IMR-90 (cell line): ENCODE measurements around the gene KCNQ1. TPM values are rescaled to one million over a fixed set of nuclear protein-coding genes. Genes with fewer than 3 reads are reported as not detected.

Experiments used
- ATAC-seq: fragments of 200-7000 bp; cut with Tn5 transposase; 2 replicates; pipeline ENCODE4 v1.9.1; 2020; ENCODE audit warnings: low read depth, mild to moderate bottlenecking, moderate library complexity
- BruUV-seq: library from RNA; stranded (reverse); fragments of 400-500 nt; replicated peaks from 2 replicates; lab custom pipeline; 2021; lab: Mats Ljungman, UMichigan
- CTCF ChIA-PET: fragments of 300-600 bp; formaldehyde crosslinking; extraction: SDS; loops from one replicate; lab custom pipeline; 2021; ENCODE audit warnings: antibody characterized with exemption; lab: Yijun Ruan, JAX
- POLR2A ChIA-PET: fragments of 300-600 bp; sonication (Branson Sonifier 250); formaldehyde crosslinking; loops from one replicate; lab custom pipeline; 2022; ENCODE audit warnings: antibody characterized with exemption; ENCODE audit not compliant: unreplicated experiment; lab: Charles Lee
- DNase-seq: peaks from one replicate; pipeline ENCODE4 v3.0.0; 2013
- H2AFZ ChIP-seq: replicated peaks from 2 replicates; pipeline ENCODE3; 2013; ENCODE audit warnings: low read length, mild to moderate bottlenecking; ENCODE audit not compliant: poor library complexity
- H2AK5ac ChIP-seq: 2 replicates; pipeline ENCODE4 v1.6.1; 2013; ENCODE audit warnings: low read depth, low read length, inconsistent platforms
- H2AK9ac ChIP-seq: replicated peaks from 2 replicates; pipeline ENCODE3; 2013; ENCODE audit warnings: mild to moderate bottlenecking, low read depth, low read length, moderate library complexity; ENCODE audit not compliant: poor library complexity
- H2BK120ac ChIP-seq: 2 replicates; pipeline ENCODE4 v1.6.1; 2013; ENCODE audit warnings: low read depth, low read length, inconsistent platforms
- H2BK15ac ChIP-seq: 3 replicates; pipeline ENCODE4 v1.6.1; 2013; ENCODE audit warnings: low read depth, low read length, inconsistent platforms
- H2BK20ac ChIP-seq: 2 replicates; pipeline ENCODE4 v1.6.1; 2013; ENCODE audit warnings: low read depth, mild to moderate bottlenecking, inconsistent platforms, low read length, moderate library complexity
- H2BK5ac ChIP-seq: 2 replicates; pipeline ENCODE4 v1.6.1; 2013; ENCODE audit warnings: mild to moderate bottlenecking, low read depth, low read length, inconsistent platforms; ENCODE audit not compliant: poor library complexity, severe bottlenecking
- H3K14ac ChIP-seq: replicated peaks from 2 replicates; pipeline ENCODE4 v1.6.1; 2013; ENCODE audit warnings: low read depth, low read length, inconsistent platforms
- H3K18ac ChIP-seq: 2 replicates; pipeline ENCODE4 v1.6.1; 2013; ENCODE audit warnings: low read depth, low read length, control low read depth
- H3K23ac ChIP-seq: 2 replicates; pipeline ENCODE4 v1.6.1; 2013; ENCODE audit warnings: low read depth, low read length, inconsistent platforms
- H3K27ac ChIP-seq: 2 replicates; pipeline ENCODE4 v1.5.1; 2013; ENCODE audit warnings: mild to moderate bottlenecking, control low read depth, low read length; ENCODE audit not compliant: insufficient read depth
- H3K27me3 ChIP-seq: 2 replicates; pipeline ENCODE4 v1.6.1; 2013; ENCODE audit warnings: low read length; ENCODE audit not compliant: control insufficient read depth, insufficient read depth
- H3K36me3 ChIP-seq: 2 replicates; pipeline ENCODE4 v1.6.1; 2013; ENCODE audit warnings: low read length, mixed read lengths; ENCODE audit not compliant: control insufficient read depth, insufficient read depth
- H3K4ac ChIP-seq: 2 replicates; pipeline ENCODE4 v1.6.1; 2013; ENCODE audit warnings: low read depth, low read length, inconsistent platforms
- H3K4me1 ChIP-seq: 2 replicates; pipeline ENCODE4 v1.6.1; 2013; ENCODE audit warnings: low read length, mixed read lengths; ENCODE audit not compliant: control insufficient read depth, insufficient read depth
- H3K4me2 ChIP-seq: 2 replicates; pipeline ENCODE4 v1.6.1; 2013; ENCODE audit warnings: low read depth, mild to moderate bottlenecking, control low read depth, low read length, moderate library complexity
- H3K4me3 ChIP-seq: 2 replicates; pipeline ENCODE4 v1.5.1; 2013; ENCODE audit warnings: low read depth, mild to moderate bottlenecking, control low read depth, low read length, moderate library complexity; ENCODE audit not compliant: insufficient read depth
- H3K56ac ChIP-seq: 2 replicates; pipeline ENCODE4 v1.6.1; 2013; ENCODE audit warnings: low read length, inconsistent platforms; ENCODE audit not compliant: insufficient read depth; ENCODE audit errors: extremely low read depth
- H3K79me1 ChIP-seq, 2 experiments: 2 replicates each; pipeline ENCODE4 v1.6.1; 2013; ENCODE audit warnings: low read length in 2 of 2, inconsistent platforms in 1 of 2, low read depth in 1 of 2
- H3K9ac ChIP-seq: 2 replicates; pipeline ENCODE4 v1.6.1; 2013; ENCODE audit warnings: low read depth, low read length, control low read depth
- H3K9me1 ChIP-seq: 2 replicates; pipeline ENCODE4 v1.6.1; 2013; ENCODE audit warnings: low read length, inconsistent platforms; ENCODE audit not compliant: insufficient read depth
- H3K9me3 ChIP-seq: 2 replicates; pipeline ENCODE4 v1.6.1; 2013; ENCODE audit warnings: low read length; ENCODE audit not compliant: control insufficient read depth, insufficient read depth
- H4K20me1 ChIP-seq: 2 replicates; pipeline ENCODE4 v1.6.1; 2013; ENCODE audit warnings: low read length, inconsistent platforms; ENCODE audit not compliant: insufficient read depth
- H4K5ac ChIP-seq: 2 replicates; pipeline ENCODE4 v1.6.1; 2013; ENCODE audit warnings: mild to moderate bottlenecking, low read depth, low read length, control low read depth
- H4K8ac ChIP-seq, 2 experiments: 2 replicates each; pipeline ENCODE4 v1.6.1; 2013; ENCODE audit warnings: low read depth in 2 of 2, low read length in 2 of 2, control low read depth in 1 of 2, inconsistent platforms in 1 of 2
- H4K91ac ChIP-seq: 2 replicates; pipeline ENCODE4 v1.6.1; 2013; ENCODE audit warnings: low read depth, low read length, inconsistent platforms; ENCODE audit not compliant: insufficient read depth
- BHLHE40 ChIP-seq: fragments of 150-350 bp; IDR thresholded peaks from 2 replicates; pipeline ENCODE4 v1.6.1; 2016; ENCODE audit warnings: mild to moderate bottlenecking, low read depth, low read length
- FOS ChIP-seq: fragments of 150-350 bp; IDR thresholded peaks from 2 replicates; pipeline ENCODE4 v1.6.1; 2016; ENCODE audit warnings: low read depth, low read length
- MAZ ChIP-seq: IDR thresholded peaks from 2 replicates; pipeline ENCODE4 v1.6.1; 2012; ENCODE audit warnings: low read depth, mild to moderate bottlenecking, low read length, improper control_type of control experiment, moderate library complexity, borderline replicate concordance
- NFE2L2 ChIP-seq: fragments of 150-350 bp; IDR thresholded peaks from 2 replicates; pipeline ENCODE4 v1.6.1; 2016; ENCODE audit warnings: low read depth, mild to moderate bottlenecking, low read length
- POLR2A ChIP-seq: IDR thresholded peaks from 2 replicates; pipeline ENCODE4 v1.6.1; 2012; ENCODE audit warnings: mild to moderate bottlenecking, low read depth, low read length
- RAD21 ChIP-seq: IDR thresholded peaks from 2 replicates; pipeline ENCODE4 v1.6.1; 2012; ENCODE audit warnings: low read length, improper control_type of control experiment
- SMC3 ChIP-seq: fragments of 150-350 bp; IDR thresholded peaks from 2 replicates; pipeline ENCODE4 v1.6.1; 2016; ENCODE audit warnings: low read depth, mild to moderate bottlenecking, antibody characterized with exemption, low read length, moderate library complexity
- WGBS, 2 experiments: methylation state at CpG; one replicate each; pipeline versions ENCODE4 v1.1.5 to v1.1.7; 2013; ENCODE audit warnings: missing lambda C conversion rate in 2 of 2; ENCODE audit not compliant: insufficient read length in 1 of 2; ENCODE audit errors: extremely low coverage in 2 of 2; 5-methylcytosine and 5-hydroxymethylcytosine counted together
- dilution Hi-C: fragments of 300-500 bp; cut with HindIII; formaldehyde crosslinking; loops from one replicate; pipeline ENCODE4 v1.14.3; 2018; ENCODE audit warnings: low sequenced_read_pairs; ENCODE audit not compliant: unreplicated experiment
- in situ Hi-C: fragments of 300-500 bp; cut with MboI; formaldehyde crosslinking; loops from 3 replicates; pipeline ENCODE4 v1.14.3; 2019; ENCODE audit warnings: low sequenced_read_pairs, inconsistent platforms, mixed read lengths
- intact Hi-C: fragments of 100-400 bp; cut with micrococcal nuclease; formaldehyde crosslinking; loops from 2 replicates; pipeline ENCODE4 v1.10.0; 2022
- polyA plus RNA-seq, 3 experiments: library from polyadenylated mRNA; depleted of rRNA; stranded (reverse); fragments of >200 nt; gene quantifications; 2 replicates each; pipeline ENCODE4 v1.2.3, GENCODE V29; 2012; ENCODE audit warnings: low replicate concordance in 1 of 3
- total RNA-seq: library from RNA; depleted of rRNA; stranded (reverse); fragments of >200 nt; gene quantifications from 2 replicates; pipeline ENCODE4 v1.2.3, GENCODE V29; 2012

Gene KCNQ1
- total and polyA plus RNA-seq, 2 of the 4 experiments (the other 2 are of a cell fraction), result 0.07 TPM; not detected in 1

DNA sequence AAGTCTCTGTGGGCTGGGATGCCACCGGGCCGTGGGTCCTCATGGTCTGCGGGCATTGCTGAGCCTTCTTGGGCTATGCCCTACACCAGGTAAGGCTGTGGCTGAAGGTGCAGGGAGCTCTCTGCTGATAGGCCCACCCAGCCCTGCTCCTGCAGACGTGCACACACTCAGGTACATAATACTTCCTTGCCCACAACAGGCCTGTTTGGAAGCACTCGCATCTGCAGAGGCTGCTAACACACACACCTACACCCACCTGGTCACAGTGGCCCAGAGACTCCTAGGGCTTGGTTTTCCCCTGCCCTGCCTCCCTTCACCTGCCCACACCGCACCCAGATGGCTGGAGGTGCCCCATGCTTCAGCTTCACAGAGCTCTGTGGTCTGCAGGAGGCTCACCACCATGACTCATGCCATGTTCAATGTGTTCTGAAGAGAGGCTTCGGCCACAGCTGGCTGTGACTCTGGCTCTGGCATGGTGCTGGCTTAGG lies 327.8 kb downstream of the KCNQ1 start:
- 60% methylated on average over 3 of the region's 7 CpGs; no CpG with 5 or more reads in 1 of the 2 experiments for WGBS, 2 experiments
- H2AK9ac ChIP-seq, result no peak overlapping the region
- no peak overlapping the region for H3K4ac ChIP-seq
- no peak overlapping the region for H3K23ac ChIP-seq
- intact Hi-C loops, result no loop called here
- H4K8ac ChIP-seq, result no peak overlapping the region
- H4K5ac ChIP-seq, result no peak overlapping the region
- no peak overlapping the region for H2BK15ac ChIP-seq
- dilution Hi-C loops, result no loop called here
- peak overlapping the region; percentile 65 for H2AFZ ChIP-seq
- no peak overlapping the region for H4K91ac ChIP-seq
- H3K36me3 ChIP-seq, result no peaks in the 10 kb centered on the region
- no peak overlapping the region for H3K56ac ChIP-seq
- H3K79me1 ChIP-seq, result no peaks in the 10 kb centered on the region
- H3K4me1 ChIP-seq, result peaks cover 13% of the 10 kb centered on the region
- H3K18ac ChIP-seq, result no peak overlapping the region
- no peak overlapping the region for H3K4me3 ChIP-seq
- no peak overlapping the region for H3K14ac ChIP-seq
- peaks cover 6% of the 10 kb centered on the region for H3K27me3 ChIP-seq
- no peak overlapping the region for H2BK5ac ChIP-seq
- H2BK20ac ChIP-seq, result no peak overlapping the region
- H3K9ac ChIP-seq, result no peak overlapping the region
- H4K20me1 ChIP-seq, result no peaks in the 10 kb centered on the region; the same call in 1 of the 2 replicates
- H3K4me2 ChIP-seq, result no peak overlapping the region
- no peak overlapping the region for H2AK5ac ChIP-seq
- ChIA-PET POLR2A (no interaction called here), CTCF (no interaction called here)
- in situ Hi-C loops, result no loop called here
- TF ChIP-seq RAD21 (no peak), SMC3 (no peak), MAZ (no peak), POLR2A (no peak), NFE2L2 (no peak), BHLHE40 (no peak), FOS (peak; percentile 25; the same call in 1 of the 2 replicates)
- peak; percentile 75 for DNase-seq
- H3K27ac ChIP-seq, result no peak overlapping the region
- peak; percentile 55 for ATAC-seq
- no TSS peak for BruUV-seq
- H3K9me3 ChIP-seq, result no peaks in the 10 kb centered on the region
- H2BK120ac ChIP-seq, result no peak overlapping the region
- H3K9me1 ChIP-seq, result peaks cover 13% of the 10 kb centered on the region; the same call in 1 of the 2 replicates
